CD4-positive, alpha-beta T cell treated with Interleukin-12 subunit alpha and Interleukin-12 subunit beta, for 1 hour (primary cell): ENCODE results near the gene PHYH.
"Not testable (repeated sequence)": the region's sequence is repeated elsewhere in the genome, so short reads cannot be mapped to it uniquely, and the experiment has no call there.

Experiments
- DNase-seq: peaks from one replicate; pipeline ENCODE4 v3.0.0-alpha.2; 2020

The PHYH gene

GRCh38 chr10:13270877-13271551 is 28.9 kb downstream of the PHYH start:
- DNase-seq = no peak

DNA sequence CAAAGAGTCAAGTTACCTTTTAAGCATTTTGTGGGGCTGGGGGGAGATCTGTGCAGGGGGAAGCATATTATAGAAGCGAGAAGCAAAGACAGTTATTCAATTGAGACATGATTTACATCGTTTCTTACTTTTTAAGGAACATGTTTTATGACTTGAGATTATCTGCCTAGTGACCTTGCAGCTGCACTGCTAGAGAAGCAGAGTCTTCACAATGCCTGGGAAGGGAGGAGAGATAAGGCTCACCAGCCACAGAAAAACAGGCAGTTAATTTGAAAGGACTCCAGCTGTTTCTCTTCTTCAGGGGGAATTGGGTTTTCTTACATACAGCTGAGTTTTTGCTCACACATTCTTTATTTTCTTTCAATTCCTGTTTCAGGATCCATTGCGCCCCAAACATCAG is 31.0 kb downstream of the PHYH start:
- DNase-seq = no peak

- DNase-seq = no peak
Measured at GRCh38 chr10:13268310-13268709, 31.6 kb downstream of the PHYH start.

- DNase-seq = no peak
Measured at GRCh38 chr10:13263591-13263990, 36.3 kb downstream of the PHYH start.

GRCh38 chr10:13262433-13262832 is 37.4 kb downstream of the PHYH start:
- DNase-seq = no peak

- DNase-seq = no peak
Measured at GRCh38 chr10:13257621-13258140, 42.2 kb downstream of the PHYH start.

GRCh38 chr10:13256627-13257026 is 43.2 kb downstream of the PHYH start:
- no peak for DNase-seq

DNA sequence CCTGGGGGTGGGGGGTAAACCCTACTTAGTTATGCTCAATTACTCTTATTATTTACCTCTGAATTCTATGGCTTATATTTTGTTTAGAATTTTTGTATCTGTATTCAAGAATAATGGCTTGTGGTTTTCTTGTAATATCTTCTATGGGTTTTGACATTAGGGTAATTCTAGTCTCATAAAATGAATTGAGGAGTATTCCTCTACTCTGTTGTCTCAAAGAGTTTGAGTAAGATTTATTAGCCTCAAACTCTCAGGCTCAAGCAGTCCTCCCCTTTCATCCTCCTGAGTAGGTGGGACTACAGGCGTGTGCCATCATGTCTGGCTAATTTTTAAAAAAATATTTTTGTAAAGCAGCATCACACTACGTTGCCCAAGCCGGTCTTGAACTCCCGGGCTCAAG is 46.1 kb downstream of the PHYH start:
- no peak for DNase-seq

DNA sequence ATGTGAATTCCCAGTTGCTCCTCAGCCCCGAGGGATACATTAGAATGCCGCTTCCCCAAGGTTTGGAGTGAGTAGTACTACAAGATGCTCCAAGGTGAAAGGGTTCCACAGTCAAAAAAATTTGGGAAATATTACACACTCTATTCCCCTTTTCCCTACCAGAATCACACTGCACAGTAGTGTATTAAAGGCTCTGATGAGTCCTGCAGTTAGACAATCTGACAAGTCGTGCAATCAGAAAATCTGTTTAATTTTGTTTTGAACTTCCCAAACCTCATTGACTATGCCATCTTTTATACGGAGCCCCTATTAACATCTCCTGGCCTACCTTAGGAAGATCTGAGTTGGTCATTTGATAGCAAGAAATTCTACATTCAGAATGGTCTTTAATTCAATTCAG is 52.1 kb downstream of the PHYH start:
- DNase-seq = no peak

GRCh38 chr10:13247246-13247645 is 52.6 kb downstream of the PHYH start:
- DNase-seq = no peak

DNA sequence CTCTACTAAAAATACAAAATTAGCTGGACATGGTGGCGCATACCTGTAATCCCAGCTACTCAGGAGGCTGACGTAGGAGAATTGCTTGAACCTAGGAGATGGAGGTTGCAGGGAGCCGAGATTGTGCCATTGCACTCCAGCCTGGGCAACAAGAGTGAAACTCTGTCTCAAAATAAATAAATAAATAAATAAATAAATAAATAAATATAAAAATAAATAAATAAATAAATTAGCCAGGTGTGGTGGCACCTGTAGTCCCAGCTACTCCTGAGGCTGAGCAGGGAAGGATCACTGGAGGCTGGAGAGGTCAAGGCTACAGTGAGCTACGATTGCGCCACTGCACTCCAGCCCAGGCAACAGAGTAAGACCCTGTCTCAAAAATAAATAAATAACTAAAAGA is 57.6 kb downstream of the PHYH start:
- DNase-seq = not testable (repeated sequence)

DNA sequence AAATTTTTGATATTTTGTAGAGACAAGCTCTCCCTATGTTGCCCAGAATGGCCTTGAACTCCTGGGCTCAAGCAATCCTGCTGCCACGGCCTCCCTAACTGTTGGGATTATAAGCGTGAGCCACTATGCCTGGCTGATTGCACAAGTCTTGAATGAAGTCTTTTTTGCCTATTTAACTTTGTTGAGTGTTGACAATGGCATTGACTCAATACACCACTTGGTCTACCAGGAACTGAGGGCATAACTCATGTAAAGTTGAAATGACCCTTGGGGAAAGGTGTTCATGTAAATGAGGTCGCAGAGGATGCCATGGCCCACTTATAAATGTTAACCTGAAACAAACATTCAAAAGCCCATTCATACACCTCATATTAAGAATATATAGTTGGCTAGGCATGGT is 58.3 kb downstream of the PHYH start:
- DNase-seq = no peak

DNA sequence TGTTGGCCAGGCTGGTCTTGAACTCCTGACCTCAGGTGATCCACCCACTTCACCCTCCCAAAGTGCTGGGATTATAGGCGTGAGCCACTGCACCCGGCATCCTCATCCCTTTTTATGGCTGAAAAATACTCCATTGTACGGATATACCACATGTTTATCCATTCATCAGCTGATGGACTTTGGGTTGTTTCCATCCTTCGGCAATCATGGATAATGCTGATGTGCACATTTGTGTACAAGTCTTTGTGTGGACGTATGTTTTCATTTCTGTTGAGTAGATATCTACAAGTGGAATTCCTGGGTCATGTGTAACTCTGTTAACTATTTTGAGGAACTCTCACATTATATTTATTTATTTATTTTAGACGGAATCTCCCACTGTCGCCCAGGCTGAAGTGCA is 59.9 kb downstream of the PHYH start:
- no peak for DNase-seq

- no peak for DNase-seq
Measured at GRCh38 chr10:13238271-13239077, 61.4 kb downstream of the PHYH start.

DNA sequence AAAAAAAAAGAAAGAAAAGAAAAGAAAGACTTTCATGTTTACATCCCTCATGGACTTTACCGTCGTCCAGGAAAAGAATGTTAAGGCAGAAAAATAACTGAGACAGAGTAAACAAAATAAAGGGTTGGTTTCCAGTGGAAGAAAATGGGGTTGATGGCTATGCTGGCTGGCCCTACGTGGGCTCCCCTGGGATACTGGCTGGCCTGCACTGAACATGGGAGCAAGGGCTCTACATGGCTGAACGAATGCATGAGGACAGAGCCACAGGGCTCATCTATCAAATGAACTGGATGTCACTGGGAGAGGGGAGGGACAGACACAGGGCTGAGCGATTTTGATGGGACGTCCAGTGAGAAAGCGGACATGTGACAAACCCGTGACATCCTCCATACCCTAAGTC is 63.2 kb downstream of the PHYH start:
- DNase-seq = no peak

DNA sequence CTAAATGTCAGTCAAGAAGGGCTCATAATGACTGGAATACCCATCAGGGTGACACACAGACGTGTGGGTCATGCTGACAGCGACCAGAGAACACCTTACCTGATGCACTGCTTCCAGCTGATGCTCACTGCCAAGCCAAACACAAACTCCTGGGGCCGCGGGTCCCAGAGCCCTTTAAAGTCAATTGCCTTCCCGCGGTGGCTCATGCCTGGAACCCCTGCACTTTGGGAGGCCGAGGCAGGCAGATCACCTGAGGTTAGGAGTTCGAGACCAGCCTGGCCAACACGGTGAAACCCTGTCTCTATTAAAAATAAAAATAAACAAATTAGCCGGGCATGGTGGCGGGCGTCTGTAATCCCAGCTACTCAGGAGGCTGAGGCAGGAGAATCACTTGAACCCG is 65.1 kb downstream of the PHYH start:
- DNase-seq = not testable (repeated sequence)

GRCh38 chr10:13234172-13234571 is 65.7 kb downstream of the PHYH start, which contains the start of gene UCMA:
TSS of gene UCMA (minus strand) at chr10:13234374. CDS start at chr10:13234258, 116 bp downstream.
- no peak for DNase-seq

GRCh38 chr10:13233358-13233757 is 66.5 kb downstream of the PHYH start:
- DNase-seq = no peak

DNA sequence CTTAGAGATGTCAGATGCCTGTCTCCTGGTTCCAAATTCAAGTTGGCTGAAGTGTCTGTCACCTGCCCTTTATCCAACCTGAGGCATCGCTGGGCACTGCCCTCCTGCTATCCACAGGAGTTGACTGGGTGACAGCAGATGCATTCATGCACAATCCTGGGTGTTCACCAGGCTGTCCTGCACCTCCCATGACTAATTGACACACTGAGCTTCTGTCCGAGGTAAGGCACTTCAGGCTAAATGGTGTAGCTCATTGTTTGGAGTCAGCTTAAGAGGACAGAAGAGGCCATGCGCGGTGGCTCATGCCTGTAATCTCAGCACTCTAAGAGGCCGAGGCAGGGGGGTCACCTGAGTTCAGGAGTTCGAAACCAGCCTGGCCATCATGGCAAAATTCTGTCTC is 68.1 kb downstream of the PHYH start:
- DNase-seq = no peak

- no peak for DNase-seq
Measured at GRCh38 chr10:13231190-13231589, 68.7 kb downstream of the PHYH start.
